ENCODE measurements around the gene ARRDC3.

- TF ChIP-seq CTCF (IDR thresholded peaks at IDR 0.05) (no peak), POLR2A (IDR thresholded peaks at IDR 0.05) (peak; percentile 63 to 76), EP300 (IDR thresholded peaks at IDR 0.05) (peak in 1 of 2 donors; percentile 95)
These were observed 1.2 kb downstream of the ARRDC3 start for GRCh38 chr5:91381774-91382359.
